ENCODE data around the gene ARMS2.

GRCh38 chr10:122498521-122498920, 44.1 kb downstream of the ARMS2 start:
- TF ChIP-seq CTCF (conservative IDR thresholded peaks at IDR 0.05 in 1 of 2, IDR thresholded peaks at IDR 0.05 in 1 of 2; ENCODE audit: low read depth in 1 of 2, low read length in 2 of 2) (no peak), EZH2 (IDR thresholded peaks at IDR 0.05; ENCODE audit: low read length, missing control alignments) (no peak)
